Muscle of leg (tissue), 11 donors: ENCODE measurements around the gene LRRC15. TPM values are rescaled to one million over a fixed set of nuclear protein-coding genes. Genes with fewer than 3 reads are reported as not detected.

Experiments
- DNase-seq: peaks from one replicate; pipeline ENCODE4 v3.0.0; 2013
- H3K27ac ChIP-seq: one replicate; pipeline ENCODE4 v1.5.1; 2013; ENCODE audit warnings: mild to moderate bottlenecking, low read length, control low read depth
- H3K27me3 ChIP-seq: one replicate; pipeline ENCODE4 v1.6.1; 2013; ENCODE audit warnings: low read length; ENCODE audit not compliant: control insufficient read depth, insufficient read depth
- H3K36me3 ChIP-seq: one replicate; pipeline ENCODE4 v1.6.1; 2013; ENCODE audit warnings: low read length; ENCODE audit not compliant: control insufficient read depth, insufficient read depth
- H3K4me1 ChIP-seq: one replicate; pipeline ENCODE4 v1.6.1; 2013; ENCODE audit warnings: low read length; ENCODE audit not compliant: control insufficient read depth, insufficient read depth
- H3K4me3 ChIP-seq: one replicate; pipeline ENCODE4 v1.5.1; 2013; ENCODE audit warnings: low read length, control low read depth
- H3K9me3 ChIP-seq: replicated peaks from 2 replicates; pipeline ENCODE4 v1.6.1; 2013; ENCODE audit warnings: low read depth, low read length; ENCODE audit not compliant: control insufficient read depth
- WGBS: methylation state at CpG from one replicate; pipeline ENCODE4 v1.1.5; 2013; ENCODE audit warnings: missing lambda C conversion rate; ENCODE audit not compliant: insufficient coverage; 5-methylcytosine and 5-hydroxymethylcytosine counted together
- polyA plus RNA-seq, 8 donors: library from polyadenylated mRNA; unstranded; fragments of 120-200 nt; gene quantifications; one replicate each; pipeline versions ENCODE4 v1.2.1 to v1.2.3, GENCODE V29; 2013; ENCODE audit warnings: inconsistent platforms in 1 of 8, low replicate concordance in 1 of 8; ENCODE audit not compliant: insufficient read length in 8 of 8, insufficient read depth in 1 of 8
- total RNA-seq: library from RNA; stranded (reverse); fragments of 120-200 nt; gene quantifications from one replicate; pipeline ENCODE4 v1.2.4, GENCODE V29; 2013

Gene LRRC15
- total and polyA plus RNA-seq, 9 donors, result 0.23 to 1.7 (median 0.61) TPM

- 71% methylated on average over 14 of the region's 18 CpGs for WGBS
- Histone ChIP-seq H3K27ac (no peak overlapping the region), H3K36me3 (no peaks in the 10 kb centered on the region), H3K4me1 (peaks cover 12% of the 10 kb centered on the region), H3K4me3 (no peak overlapping the region), H3K9me3 (peaks cover 14% of the 10 kb centered on the region), H3K27me3 (peaks cover 36% of the 10 kb centered on the region)
- DNase-seq, result no peak
These were observed 46.8 kb downstream of the LRRC15 start for GRCh38 chr3:194322678-194323211.

GRCh38 chr3:194321693-194322640 is 47.6 kb downstream of the LRRC15 start:
- H3K4me3 ChIP-seq, result no peak overlapping the region
- H3K9me3 ChIP-seq, result peaks cover 14% of the 10 kb centered on the region
- no peak for DNase-seq
- peaks cover 37% of the 10 kb centered on the region for H3K27me3 ChIP-seq
- WGBS, result 81% methylated on average over 19 of the region's 26 CpGs
- H3K27ac ChIP-seq, result no peak overlapping the region
- no peaks in the 10 kb centered on the region for H3K36me3 ChIP-seq
- peaks cover 9% of the 10 kb centered on the region for H3K4me1 ChIP-seq

GRCh38 chr3:194320744-194321243 is 48.7 kb downstream of the LRRC15 start:
- Histone ChIP-seq H3K27me3 (peaks cover 45% of the 10 kb centered on the region), H3K4me1 (peaks cover 13% of the 10 kb centered on the region), H3K27ac (no peak overlapping the region), H3K9me3 (peaks cover 14% of the 10 kb centered on the region), H3K4me3 (no peak overlapping the region), H3K36me3 (no peaks in the 10 kb centered on the region)
- DNase-seq, result no peak
- 90% methylated on average over 2 of the region's 10 CpGs for WGBS

- no peak for DNase-seq
- Histone ChIP-seq H3K4me3 (no peak overlapping the region), H3K4me1 (peaks cover 18% of the 10 kb centered on the region), H3K9me3 (peaks cover 14% of the 10 kb centered on the region), H3K27ac (no peak overlapping the region), H3K27me3 (peaks cover 47% of the 10 kb centered on the region), H3K36me3 (no peaks in the 10 kb centered on the region)
- 84% methylated on average over 4 of the region's 5 CpGs for WGBS
These were observed 49.4 kb downstream of the LRRC15 start for GRCh38 chr3:194320100-194320499.

GRCh38 chr3:194318511-194319161 is 50.9 kb downstream of the LRRC15 start:
- H3K9me3 ChIP-seq, result peaks cover 14% of the 10 kb centered on the region
- H3K27ac ChIP-seq, result no peak overlapping the region
- 93% methylated on average over 3 of the region's 3 CpGs for WGBS
- DNase-seq, result no peak
- H3K27me3 ChIP-seq, result peaks cover 59% of the 10 kb centered on the region
- H3K4me3 ChIP-seq, result no peak overlapping the region
- H3K4me1 ChIP-seq, result peaks cover 25% of the 10 kb centered on the region
- no peaks in the 10 kb centered on the region for H3K36me3 ChIP-seq

GRCh38 chr3:194316918-194317317 is 52.6 kb downstream of the LRRC15 start:
- 93% methylated on average over 4 of the region's 6 CpGs for WGBS
- no peaks in the 10 kb centered on the region for H3K36me3 ChIP-seq
- peaks cover 67% of the 10 kb centered on the region for H3K27me3 ChIP-seq
- peaks cover 14% of the 10 kb centered on the region for H3K9me3 ChIP-seq
- H3K4me3 ChIP-seq, result no peak overlapping the region
- DNase-seq, result no peak
- no peak overlapping the region for H3K27ac ChIP-seq
- peaks cover 38% of the 10 kb centered on the region for H3K4me1 ChIP-seq

GRCh38 chr3:194315965-194316361 is 53.6 kb downstream of the LRRC15 start:
- no peak overlapping the region for H3K27ac ChIP-seq
- no peak for DNase-seq
- H3K4me3 ChIP-seq, result no peak overlapping the region
- H3K4me1 ChIP-seq, result peaks cover 38% of the 10 kb centered on the region
- H3K36me3 ChIP-seq, result no peaks in the 10 kb centered on the region
- peaks cover 67% of the 10 kb centered on the region for H3K27me3 ChIP-seq
- 11% methylated on average over 3 of the region's 17 CpGs for WGBS
- peaks cover 14% of the 10 kb centered on the region for H3K9me3 ChIP-seq

GRCh38 chr3:194315088-194315964 is 54.2 kb downstream of the LRRC15 start:
- under 1% methylated on average over 48 of the region's 54 CpGs for WGBS
- peak; percentile 95 for DNase-seq

GRCh38 chr3:194314388-194315068 is 55.0 kb downstream of the LRRC15 start:
- H3K9me3 ChIP-seq, result peaks cover 13% of the 10 kb centered on the region
- peak; percentile 60 for DNase-seq
- H3K36me3 ChIP-seq, result no peaks in the 10 kb centered on the region
- H3K4me1 ChIP-seq, result peaks cover 48% of the 10 kb centered on the region
- 50% methylated on average over 4 of the region's 13 CpGs for WGBS
- peaks cover 66% of the 10 kb centered on the region for H3K27me3 ChIP-seq
- peak overlapping the region; percentile 86 for H3K27ac ChIP-seq
- H3K4me3 ChIP-seq, result no peak overlapping the region

More at GRCh38 chr3:194315088-194315964, 54.2 kb downstream of the LRRC15 start:
- Histone ChIP-seq H3K4me3 (peak overlapping the region; percentile 41), H3K27ac (peak overlapping the region; percentile 86), H3K9me3 (peaks cover 14% of the 10 kb centered on the region), H3K36me3 (no peaks in the 10 kb centered on the region), H3K27me3 (peaks cover 65% of the 10 kb centered on the region), H3K4me1 (peaks cover 42% of the 10 kb centered on the region)
